Stimulated activated CD4-positive, alpha-beta T cell treated with anti-CD3 and anti-CD28 coated beads, Interleukin-2, amount 100 ng/mL, for 4 hours (primary cell): Measurements from ENCODE around the gene GPR157.

Experiments used
- DNase-seq: peaks from one replicate; pipeline ENCODE4 v3.0.0-alpha.2; 2020; ENCODE audit warnings: low read depth

The GPR157 gene

GRCh38 chr1:9061252-9061960, 67.5 kb downstream of the GPR157 start:
- no peak for DNase-seq

- DNase-seq = no peak
Observed at GRCh38 chr1:9059891-9060744, 68.8 kb downstream of the GPR157 start.

GRCh38 chr1:9058465-9058864, 70.4 kb downstream of the GPR157 start:
- DNase-seq = no peak

- no peak for DNase-seq
Observed at GRCh38 chr1:9057851-9058250, 71.1 kb downstream of the GPR157 start.

- DNase-seq = no peak
Observed at GRCh38 chr1:9052272-9053049, 76.4 kb downstream of the GPR157 start.

GRCh38 chr1:9051379-9051778, 77.5 kb downstream of the GPR157 start:
- no peak for DNase-seq

- DNase-seq = no peak
Observed at GRCh38 chr1:9050803-9051202, 78.1 kb downstream of the GPR157 start.
